ENCODE results near the gene SPP1.

- TF ChIP-seq CTCF (IDR thresholded peaks at IDR 0.05 in 4 of 5, conservative IDR thresholded peaks at IDR 0.05 in 1 of 5) (no peak), POLR2A (IDR thresholded peaks at IDR 0.05) (peak in 1 of 2 donors; percentile 21)
These were observed 42.2 kb downstream of the SPP1 start for GRCh38 chr4:88017516-88018297.

All from gastrocnemius medialis (tissue), 4 donors.